Parathyroid adenoma (tissue), 2 donors: ENCODE measurements around the gene UGT2A1.

Experiments used
- H2AFZ ChIP-seq: fragments of 300-600 bp; sonication (generic); one replicate; pipeline ENCODE4 v1.7.0; 2017; ENCODE audit warnings: antibody characterized with exemption, mild to moderate bottlenecking
- H3K27ac ChIP-seq: fragments of 300-600 bp; sonication (generic); one replicate; pipeline ENCODE4 v1.7.0; 2017
- H3K27me3 ChIP-seq: fragments of 300-600 bp; sonication (generic); one replicate; pipeline ENCODE4 v1.7.0; 2017; ENCODE audit warnings: low read length; ENCODE audit not compliant: control insufficient read depth, insufficient read depth
- H3K36me3 ChIP-seq: fragments of 300-600 bp; sonication (generic); one replicate; pipeline ENCODE4 v1.7.0; 2017; ENCODE audit warnings: low read length; ENCODE audit not compliant: control insufficient read depth, insufficient read depth
- H3K4me1 ChIP-seq: fragments of 300-600 bp; sonication (generic); one replicate; pipeline ENCODE4 v1.7.0; 2017; ENCODE audit warnings: control low read depth
- H3K4me2 ChIP-seq: fragments of 300-600 bp; sonication (generic); one replicate; pipeline ENCODE4 v1.7.0; 2017; ENCODE audit warnings: low read length
- H3K4me3 ChIP-seq: fragments of 300-600 bp; sonication (generic); one replicate; pipeline ENCODE4 v1.7.0; 2017; ENCODE audit warnings: low read depth, low read length
- H3K79me2 ChIP-seq: fragments of 300-600 bp; sonication (generic); one replicate; pipeline ENCODE4 v1.7.0; 2017; ENCODE audit warnings: control low read depth
- H3K9ac ChIP-seq: fragments of 300-600 bp; sonication (generic); one replicate; pipeline ENCODE4 v1.7.0; 2017; ENCODE audit warnings: mild to moderate bottlenecking
- H3K9me3 ChIP-seq: fragments of 300-600 bp; sonication (generic); one replicate; pipeline ENCODE4 v1.7.0; 2017; ENCODE audit warnings: low read length; ENCODE audit not compliant: control insufficient read depth
- CTCF ChIP-seq: fragments of 300-600 bp; sonication (generic); IDR thresholded peaks from one replicate; pipeline ENCODE4 v1.7.0; 2017; ENCODE audit warnings: antibody characterized with exemption, mild to moderate bottlenecking
- donor health status: primary hyperparathyroidism.

Gene UGT2A1

DNA sequence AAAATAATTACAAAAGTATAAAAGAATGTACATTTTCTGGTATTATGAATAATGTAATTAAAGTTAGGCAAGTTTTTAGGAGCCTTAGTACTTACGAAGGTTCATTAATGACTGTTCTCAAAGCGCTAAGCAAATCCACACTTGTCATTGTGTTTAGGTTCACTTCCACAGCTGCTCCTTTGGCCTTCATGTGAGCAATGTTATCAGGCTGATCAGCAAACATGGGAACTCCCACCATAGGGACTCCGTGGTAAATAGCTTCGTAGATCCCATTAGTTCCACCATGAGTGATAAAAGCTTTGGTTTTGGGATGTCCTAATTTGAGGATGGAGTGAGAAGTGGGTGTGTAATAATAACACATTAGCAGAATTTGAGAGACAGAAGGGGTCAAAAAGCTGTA is 58.7 kb downstream of the UGT2A1 start:
- H3K9me3 ChIP-seq: no peaks in the 10 kb centered on the region
- H3K36me3 ChIP-seq: no peaks in the 10 kb centered on the region
- no peak overlapping the region for H3K4me3 ChIP-seq
- H3K4me2 ChIP-seq: no peak overlapping the region
- no peak overlapping the region for H3K27ac ChIP-seq
- H2AFZ ChIP-seq: no peak overlapping the region
- no peaks in the 10 kb centered on the region for H3K27me3 ChIP-seq
- H3K79me2 ChIP-seq: no peaks in the 10 kb centered on the region
- no peaks in the 10 kb centered on the region for H3K4me1 ChIP-seq
- TF ChIP-seq CTCF: no peak
- no peak overlapping the region for H3K9ac ChIP-seq

DNA sequence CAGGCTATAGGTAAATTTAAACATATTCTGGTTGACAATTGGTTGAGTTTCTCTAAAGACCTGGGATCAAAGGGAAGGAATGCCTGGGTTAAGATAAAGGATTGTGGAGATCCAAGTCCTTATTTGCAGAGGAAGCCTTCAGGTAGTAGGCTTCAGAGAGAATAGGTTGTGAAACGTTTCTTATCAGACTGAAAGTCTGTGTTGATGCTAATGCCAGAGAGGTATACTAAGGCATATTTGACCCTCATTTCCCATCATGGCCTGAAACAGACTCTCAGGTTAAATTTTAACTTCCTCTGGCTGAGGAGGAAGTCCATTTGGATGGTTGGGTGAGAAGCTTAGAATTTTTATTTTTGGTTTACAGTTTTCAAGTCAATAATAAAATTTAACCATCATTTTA is 61.7 kb downstream of the UGT2A1 start:
- H3K27ac ChIP-seq: no peak overlapping the region
- no peak for TF ChIP-seq CTCF
- no peak overlapping the region for H3K4me2 ChIP-seq
- no peaks in the 10 kb centered on the region for H3K79me2 ChIP-seq
- no peaks in the 10 kb centered on the region for H3K27me3 ChIP-seq
- no peaks in the 10 kb centered on the region for H3K36me3 ChIP-seq
- H3K4me1 ChIP-seq: no peaks in the 10 kb centered on the region
- H3K4me3 ChIP-seq: no peak overlapping the region
- no peaks in the 10 kb centered on the region for H3K9me3 ChIP-seq
- H3K9ac ChIP-seq: no peak overlapping the region
- H2AFZ ChIP-seq: no peak overlapping the region

- no peaks in the 10 kb centered on the region for H3K9me3 ChIP-seq
- H3K4me2 ChIP-seq: no peak overlapping the region
- TF ChIP-seq CTCF: no peak
- H3K27ac ChIP-seq: no peak overlapping the region
- no peaks in the 10 kb centered on the region for H3K79me2 ChIP-seq
- H3K4me1 ChIP-seq: no peaks in the 10 kb centered on the region
- no peaks in the 10 kb centered on the region for H3K27me3 ChIP-seq
- no peaks in the 10 kb centered on the region for H3K36me3 ChIP-seq
- no peak overlapping the region for H3K9ac ChIP-seq
- no peak overlapping the region for H2AFZ ChIP-seq
- H3K4me3 ChIP-seq: no peak overlapping the region
These were observed 63.2 kb downstream of the UGT2A1 start for GRCh38 chr4:69589884-69590283.

- no peaks in the 10 kb centered on the region for H3K9me3 ChIP-seq
- H3K4me3 ChIP-seq: no peak overlapping the region
- H3K27ac ChIP-seq: no peak overlapping the region
- H3K27me3 ChIP-seq: no peaks in the 10 kb centered on the region
- no peaks in the 10 kb centered on the region for H3K79me2 ChIP-seq
- H3K36me3 ChIP-seq: no peaks in the 10 kb centered on the region
- TF ChIP-seq CTCF: no peak
- no peak overlapping the region for H2AFZ ChIP-seq
- no peak overlapping the region for H3K4me2 ChIP-seq
- H3K4me1 ChIP-seq: no peaks in the 10 kb centered on the region
- H3K9ac ChIP-seq: no peak overlapping the region
These were observed 68.9 kb downstream of the UGT2A1 start for GRCh38 chr4:69584135-69584534.

GRCh38 chr4:69583543-69583942 is 69.5 kb downstream of the UGT2A1 start:
- H3K9ac ChIP-seq: no peak overlapping the region
- no peaks in the 10 kb centered on the region for H3K9me3 ChIP-seq
- H3K79me2 ChIP-seq: no peaks in the 10 kb centered on the region
- no peaks in the 10 kb centered on the region for H3K4me1 ChIP-seq
- no peak overlapping the region for H3K4me3 ChIP-seq
- H3K27ac ChIP-seq: no peak overlapping the region
- TF ChIP-seq CTCF: no peak
- H3K4me2 ChIP-seq: no peak overlapping the region
- H2AFZ ChIP-seq: no peak overlapping the region
- H3K27me3 ChIP-seq: no peaks in the 10 kb centered on the region
- no peaks in the 10 kb centered on the region for H3K36me3 ChIP-seq
